A673 (cell line): Measurements from ENCODE around the gene THADA.

Experiments
- CTCF ChIP-seq: fragments of 300-800, 200-600 bp; sonication (generic); conservative IDR thresholded peaks from 2 replicates; pipeline ENCODE4 v1.5.1; 2017; ENCODE audit warnings: low read depth, mild to moderate bottlenecking, antibody characterized with exemption, low read length, moderate library complexity, mixed read lengths
- EZH2 ChIP-seq: fragments of 200-600 bp; sonication (generic); IDR thresholded peaks from 2 replicates; pipeline ENCODE4 v1.6.1; 2017; ENCODE audit warnings: borderline replicate concordance, low read depth, mild to moderate bottlenecking, mixed read lengths, antibody characterized with exemption, low read length; ENCODE audit not compliant: poor library complexity, severe bottlenecking

GRCh38 chr2:43520919-43521318, 74.9 kb downstream of the THADA start:
- TF ChIP-seq CTCF (no peak), EZH2 (no peak)
